ENCODE data around the gene DBN1. TPM values are rescaled to one million over a fixed set of nuclear protein-coding genes. Genes with fewer than 3 reads are reported as not detected.

The DBN1 gene
- total and polyA plus RNA-seq, 9 of the 15 experiments (the other 6 are each of a cell fraction or from before 2014, with no cell fraction given) = 0.25 to 87.2 (median 27.9) TPM

DNA sequence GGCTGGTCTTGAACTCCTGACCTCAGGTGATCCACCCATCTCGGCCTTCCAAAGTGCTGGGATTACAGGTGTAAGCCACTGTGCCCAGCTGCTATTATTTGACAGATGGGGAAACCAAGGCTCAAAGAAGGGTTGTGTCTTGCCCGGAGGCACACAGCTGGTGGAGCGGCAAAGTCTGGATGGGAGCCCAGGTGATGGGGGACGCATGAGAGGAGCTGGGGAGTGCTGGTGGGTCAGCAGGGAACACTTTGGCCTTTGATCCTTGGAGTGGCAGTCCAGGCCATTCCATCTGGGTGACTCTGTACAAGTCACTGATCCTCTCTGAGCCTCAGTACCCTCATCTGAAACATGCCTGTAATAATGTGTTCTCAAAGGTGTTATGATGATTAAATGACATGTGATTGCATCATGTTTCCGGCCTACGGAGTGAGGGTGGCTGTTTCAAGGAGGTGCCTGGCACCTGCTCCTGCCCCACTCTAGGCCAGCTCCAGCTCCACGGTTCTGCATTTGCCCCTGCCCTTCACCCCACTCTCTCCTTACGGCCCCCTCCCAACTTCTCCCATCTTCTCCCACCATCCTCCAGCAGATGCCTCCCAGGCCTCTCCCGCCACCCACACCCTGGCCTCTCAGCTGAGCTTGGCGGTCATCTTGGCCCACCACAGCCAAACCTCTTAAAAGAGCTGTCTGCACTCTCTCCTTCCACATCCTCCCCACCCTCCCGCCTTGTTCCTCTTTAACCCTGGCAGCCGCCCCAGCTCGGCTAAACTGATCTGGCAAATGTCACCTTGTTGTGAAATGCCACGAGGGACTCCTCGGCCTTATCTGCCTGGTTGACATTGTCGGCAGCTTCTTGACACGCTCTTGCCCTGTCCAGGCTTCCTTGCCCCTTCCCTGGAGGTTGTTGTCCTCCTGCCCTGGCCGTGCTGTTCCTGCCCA is 5.5 kb upstream of the DBN1 start (continued):
- TF ChIP-seq PBX2 (CRISPR knock-in tag; IDR thresholded peaks at IDR 0.05; ENCODE audit: low read depth) = no peak
- peak; percentile 48; the same call in 1 of the 2 replicates for TF ChIP-seq PBX2 (tag; conservative IDR thresholded peaks at IDR 0.05; ENCODE audit: low read depth)
- TF ChIP-seq FOXM1 (IDR thresholded peaks at IDR 0.05; ENCODE audit: low read depth) = no peak
- no peak for TF ChIP-seq FOXM1 (CRISPR knock-in tag; IDR thresholded peaks at IDR 0.05; ENCODE audit: low read depth)
- TF ChIP-seq TAF1 (IDR thresholded peaks at IDR 0.05; ENCODE audit: control insufficient read depth, extremely low read depth, insufficient read depth, low read length, severe bottlenecking) = no peak
- TF ChIP-seq HDAC8 (tag; IDR thresholded peaks at IDR 0.05) = 0 out of 2 replicates have a peak, but pooled peaks have one; percentile 46
- TF ChIP-seq, protein P1, sequence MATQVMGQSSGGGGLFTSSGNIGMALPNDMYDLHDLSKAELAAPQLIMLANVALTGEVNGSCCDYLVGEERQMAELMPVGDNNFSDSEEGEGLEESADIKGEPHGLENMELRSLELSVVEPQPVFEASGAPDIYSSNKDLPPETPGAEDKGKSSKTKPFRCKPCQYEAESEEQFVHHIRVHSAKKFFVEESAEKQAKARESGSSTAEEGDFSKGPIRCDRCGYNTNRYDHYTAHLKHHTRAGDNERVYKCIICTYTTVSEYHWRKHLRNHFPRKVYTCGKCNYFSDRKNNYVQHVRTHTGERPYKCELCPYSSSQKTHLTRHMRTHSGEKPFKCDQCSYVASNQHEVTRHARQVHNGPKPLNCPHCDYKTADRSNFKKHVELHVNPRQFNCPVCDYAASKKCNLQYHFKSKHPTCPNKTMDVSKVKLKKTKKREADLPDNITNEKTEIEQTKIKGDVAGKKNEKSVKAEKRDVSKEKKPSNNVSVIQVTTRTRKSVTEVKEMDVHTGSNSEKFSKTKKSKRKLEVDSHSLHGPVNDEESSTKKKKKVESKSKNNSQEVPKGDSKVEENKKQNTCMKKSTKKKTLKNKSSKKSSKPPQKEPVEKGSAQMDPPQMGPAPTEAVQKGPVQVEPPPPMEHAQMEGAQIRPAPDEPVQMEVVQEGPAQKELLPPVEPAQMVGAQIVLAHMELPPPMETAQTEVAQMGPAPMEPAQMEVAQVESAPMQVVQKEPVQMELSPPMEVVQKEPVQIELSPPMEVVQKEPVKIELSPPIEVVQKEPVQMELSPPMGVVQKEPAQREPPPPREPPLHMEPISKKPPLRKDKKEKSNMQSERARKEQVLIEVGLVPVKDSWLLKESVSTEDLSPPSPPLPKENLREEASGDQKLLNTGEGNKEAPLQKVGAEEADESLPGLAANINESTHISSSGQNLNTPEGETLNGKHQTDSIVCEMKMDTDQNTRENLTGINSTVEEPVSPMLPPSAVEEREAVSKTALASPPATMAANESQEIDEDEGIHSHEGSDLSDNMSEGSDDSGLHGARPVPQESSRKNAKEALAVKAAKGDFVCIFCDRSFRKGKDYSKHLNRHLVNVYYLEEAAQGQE (IDR thresholded peaks at IDR 0.05; ENCODE audit: borderline replicate concordance) = no peak
- TF ChIP-seq, protein P1 (CRISPR knock-in tag; IDR thresholded peaks at IDR 0.05; ENCODE audit: low read depth) = no peak
- TF ChIP-seq ZFP1 (CRISPR knock-in tag; IDR thresholded peaks at IDR 0.05) = no peak
- TF ChIP-seq, protein P2, sequence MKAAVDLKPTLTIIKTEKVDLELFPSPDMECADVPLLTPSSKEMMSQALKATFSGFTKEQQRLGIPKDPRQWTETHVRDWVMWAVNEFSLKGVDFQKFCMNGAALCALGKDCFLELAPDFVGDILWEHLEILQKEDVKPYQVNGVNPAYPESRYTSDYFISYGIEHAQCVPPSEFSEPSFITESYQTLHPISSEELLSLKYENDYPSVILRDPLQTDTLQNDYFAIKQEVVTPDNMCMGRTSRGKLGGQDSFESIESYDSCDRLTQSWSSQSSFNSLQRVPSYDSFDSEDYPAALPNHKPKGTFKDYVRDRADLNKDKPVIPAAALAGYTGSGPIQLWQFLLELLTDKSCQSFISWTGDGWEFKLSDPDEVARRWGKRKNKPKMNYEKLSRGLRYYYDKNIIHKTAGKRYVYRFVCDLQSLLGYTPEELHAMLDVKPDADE (conservative IDR thresholded peaks at IDR 0.05; ENCODE audit: control insufficient read depth, low read depth, low read length) = no peak
- no peak for TF ChIP-seq ZNF134 (CRISPR knock-in tag; conservative IDR thresholded peaks at IDR 0.05)
- TF ChIP-seq, protein P3, sequence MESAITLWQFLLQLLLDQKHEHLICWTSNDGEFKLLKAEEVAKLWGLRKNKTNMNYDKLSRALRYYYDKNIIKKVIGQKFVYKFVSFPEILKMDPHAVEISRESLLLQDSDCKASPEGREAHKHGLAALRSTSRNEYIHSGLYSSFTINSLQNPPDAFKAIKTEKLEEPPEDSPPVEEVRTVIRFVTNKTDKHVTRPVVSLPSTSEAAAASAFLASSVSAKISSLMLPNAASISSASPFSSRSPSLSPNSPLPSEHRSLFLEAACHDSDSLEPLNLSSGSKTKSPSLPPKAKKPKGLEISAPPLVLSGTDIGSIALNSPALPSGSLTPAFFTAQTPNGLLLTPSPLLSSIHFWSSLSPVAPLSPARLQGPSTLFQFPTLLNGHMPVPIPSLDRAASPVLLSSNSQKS (CRISPR knock-in tag; IDR thresholded peaks at IDR 0.05) = no peak; the same call in 1 of the 2 replicates
- TF ChIP-seq SNIP1 (IDR thresholded peaks at IDR 0.05; ENCODE audit: low read depth) = no peak

Data from K562 (cell line).